DND-41 (cell line): ENCODE data around the gene ASCC2.
A peak's percentile ranks its signal among the peaks of the same experiment; 100 is the strongest.

Experiments
- ATAC-seq: fragments of 200-7000 bp; cut with Tn5 transposase; 3 replicates; pipeline ENCODE4 v1.9.1; 2021; ENCODE audit warnings: low read depth; ENCODE audit not compliant: insufficient read depth
- DNase-seq: peaks from one replicate; pipeline ENCODE4 v3.0.0-alpha.2; 2020
- H2AFZ ChIP-seq: 2 replicates; pipeline ENCODE4 v1.6.0; 2012; ENCODE audit warnings: low read depth, low read length
- H3K27ac ChIP-seq: 2 replicates; pipeline ENCODE4 v1.5.1; 2012; ENCODE audit warnings: low read length, inconsistent platforms
- H3K27me3 ChIP-seq: fragments of 200-600 bp; sonication (generic); 2 replicates; pipeline ENCODE4 v1.6.0; 2012; ENCODE audit warnings: low read length, mild to moderate bottlenecking, inconsistent platforms; ENCODE audit not compliant: insufficient read depth, poor library complexity
- H3K36me3 ChIP-seq: 2 replicates; pipeline ENCODE4 v1.5.1; 2012; ENCODE audit warnings: low read length, inconsistent platforms; ENCODE audit not compliant: insufficient read depth
- H3K4me1 ChIP-seq: 2 replicates; pipeline ENCODE4 v1.5.1; 2012; ENCODE audit warnings: mild to moderate bottlenecking, low read length; ENCODE audit not compliant: insufficient read depth
- H3K4me2 ChIP-seq: 2 replicates; pipeline ENCODE4 v1.6.0; 2012; ENCODE audit warnings: mild to moderate bottlenecking, moderate library complexity, low read length, inconsistent platforms; ENCODE audit not compliant: insufficient read depth
- H3K4me3 ChIP-seq, 2 experiments: fragments of 200-600 bp in 1 of 2; shearing (Covaris generic) in 1 of 2; 2 replicates each; pipeline ENCODE4 v1.5.1; 2012 to 2016; ENCODE audit warnings: inconsistent platforms in 2 of 2, low read length in 2 of 2, mild to moderate bottlenecking in 2 of 2, low read depth in 1 of 2, moderate library complexity in 1 of 2
- H3K79me2 ChIP-seq: 2 replicates; pipeline ENCODE4 v1.6.0; 2012; ENCODE audit warnings: low read length, inconsistent platforms; ENCODE audit not compliant: insufficient read depth
- H3K9ac ChIP-seq: 2 replicates; pipeline ENCODE4 v1.6.0; 2012; ENCODE audit warnings: low read depth, mild to moderate bottlenecking, inconsistent platforms, low read length, moderate library complexity
- H3K9me3 ChIP-seq: 2 replicates; pipeline ENCODE4 v1.5.1; 2012; ENCODE audit warnings: low read length, moderate library complexity, mild to moderate bottlenecking, inconsistent platforms; ENCODE audit not compliant: insufficient read depth, severe bottlenecking
- H4K20me1 ChIP-seq: 2 replicates; pipeline ENCODE4 v1.6.0; 2012; ENCODE audit warnings: low read length; ENCODE audit not compliant: insufficient read depth
- EZH2 ChIP-seq: IDR thresholded peaks from 3 replicates; pipeline ENCODE4 v1.6.1; 2012; ENCODE audit warnings: borderline replicate concordance, low read depth, mild to moderate bottlenecking, moderate library complexity, low read length, inconsistent platforms; ENCODE audit not compliant: severe bottlenecking
- TF ChIP-seq, protein P1 (sequence below): IDR thresholded peaks from 2 replicates; pipeline ENCODE4 v1.5.1; 2012; ENCODE audit warnings: borderline replicate concordance, low read length, moderate library complexity, mild to moderate bottlenecking; ENCODE audit not compliant: poor library complexity, severe bottlenecking; ENCODE audit errors: extremely low read depth

Gene ASCC2

DNA sequence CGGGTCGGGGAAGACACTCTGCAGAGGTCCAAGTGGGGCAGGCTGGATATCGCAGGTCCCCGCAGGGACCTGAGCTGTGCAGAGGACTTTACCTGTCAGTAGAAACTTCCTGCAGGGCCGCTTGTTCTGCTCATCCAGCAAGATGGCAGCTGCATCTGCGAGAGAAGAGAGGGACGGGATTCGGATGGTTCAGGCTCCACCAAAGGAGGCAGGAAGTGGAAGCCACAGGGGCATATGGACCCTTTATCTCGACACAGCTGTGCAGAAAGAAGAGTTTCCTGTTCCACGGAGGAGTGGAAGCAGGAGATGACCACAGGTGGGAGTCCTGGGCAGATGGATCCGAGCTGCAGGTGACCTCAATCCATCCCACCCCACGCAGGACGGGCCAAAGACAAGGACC, 95.7 kb downstream of the ASCC2 start:
- H3K4me2 ChIP-seq, result no peak overlapping the region
- H3K36me3 ChIP-seq, result peaks cover 46% of the 10 kb centered on the region
- no peaks in the 10 kb centered on the region for H3K27me3 ChIP-seq
- DNase-seq (peak; percentile 20), ATAC-seq (peak; percentile 52; the same call in 2 of the 3 replicates)
- H3K4me3 ChIP-seq, result no peak overlapping the region
- H3K27ac ChIP-seq, result peak overlapping the region; percentile 44
- no peak overlapping the region for H3K9ac ChIP-seq
- no peaks in the 10 kb centered on the region for H3K9me3 ChIP-seq
- no peaks in the 10 kb centered on the region for H3K79me2 ChIP-seq
- no peaks in the 10 kb centered on the region; the same call in none of the 2 replicates for H4K20me1 ChIP-seq
- no peaks in the 10 kb centered on the region for H3K4me1 ChIP-seq
- no peak for TF ChIP-seq EZH2
- TF ChIP-seq, protein P1, sequence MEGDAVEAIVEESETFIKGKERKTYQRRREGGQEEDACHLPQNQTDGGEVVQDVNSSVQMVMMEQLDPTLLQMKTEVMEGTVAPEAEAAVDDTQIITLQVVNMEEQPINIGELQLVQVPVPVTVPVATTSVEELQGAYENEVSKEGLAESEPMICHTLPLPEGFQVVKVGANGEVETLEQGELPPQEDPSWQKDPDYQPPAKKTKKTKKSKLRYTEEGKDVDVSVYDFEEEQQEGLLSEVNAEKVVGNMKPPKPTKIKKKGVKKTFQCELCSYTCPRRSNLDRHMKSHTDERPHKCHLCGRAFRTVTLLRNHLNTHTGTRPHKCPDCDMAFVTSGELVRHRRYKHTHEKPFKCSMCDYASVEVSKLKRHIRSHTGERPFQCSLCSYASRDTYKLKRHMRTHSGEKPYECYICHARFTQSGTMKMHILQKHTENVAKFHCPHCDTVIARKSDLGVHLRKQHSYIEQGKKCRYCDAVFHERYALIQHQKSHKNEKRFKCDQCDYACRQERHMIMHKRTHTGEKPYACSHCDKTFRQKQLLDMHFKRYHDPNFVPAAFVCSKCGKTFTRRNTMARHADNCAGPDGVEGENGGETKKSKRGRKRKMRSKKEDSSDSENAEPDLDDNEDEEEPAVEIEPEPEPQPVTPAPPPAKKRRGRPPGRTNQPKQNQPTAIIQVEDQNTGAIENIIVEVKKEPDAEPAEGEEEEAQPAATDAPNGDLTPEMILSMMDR, result no peak
- H2AFZ ChIP-seq, result no peak overlapping the region

- H3K36me3 ChIP-seq, result peaks cover 42% of the 10 kb centered on the region
- H3K4me2 ChIP-seq, result no peak overlapping the region
- TF ChIP-seq, protein P1, result no peak
- no peak for TF ChIP-seq EZH2
- no peaks in the 10 kb centered on the region for H3K4me1 ChIP-seq
- H3K9ac ChIP-seq, result no peak overlapping the region
- no peaks in the 10 kb centered on the region; the same call in none of the 2 replicates for H4K20me1 ChIP-seq
- H3K9me3 ChIP-seq, result no peaks in the 10 kb centered on the region
- H3K27ac ChIP-seq, result peak overlapping the region; percentile 44
- H3K4me3 ChIP-seq, result no peak overlapping the region
- ATAC-seq (no peak), DNase-seq (no peak)
- no peak overlapping the region for H2AFZ ChIP-seq
- no peaks in the 10 kb centered on the region for H3K79me2 ChIP-seq
- H3K27me3 ChIP-seq, result no peaks in the 10 kb centered on the region
These were observed 96.1 kb downstream of the ASCC2 start for GRCh38 chr22:29741926-29742325.

- H3K4me3 ChIP-seq, result no peak overlapping the region
- no peak overlapping the region for H3K9ac ChIP-seq
- no peaks in the 10 kb centered on the region; the same call in none of the 2 replicates for H4K20me1 ChIP-seq
- ATAC-seq (no peak), DNase-seq (no peak)
- no peak overlapping the region for H3K27ac ChIP-seq
- TF ChIP-seq, protein P1, result no peak
- no peak for TF ChIP-seq EZH2
- H2AFZ ChIP-seq, result no peak overlapping the region
- H3K4me1 ChIP-seq, result no peaks in the 10 kb centered on the region
- H3K27me3 ChIP-seq, result no peaks in the 10 kb centered on the region
- no peaks in the 10 kb centered on the region for H3K79me2 ChIP-seq
- peaks cover 32% of the 10 kb centered on the region for H3K36me3 ChIP-seq
- H3K9me3 ChIP-seq, result no peaks in the 10 kb centered on the region
- H3K4me2 ChIP-seq, result no peak overlapping the region
These were observed 97.9 kb downstream of the ASCC2 start for GRCh38 chr22:29740216-29740615.
